Gastrocnemius medialis (tissue), 4 donors: ENCODE data around the gene CTTNBP2.

Source experiments
- POLR2A ChIP-seq, 2 donors: fragments of 450-650 bp; IDR thresholded peaks; one replicate each; pipeline ENCODE4 v1.6.1; 2017; ENCODE audit warnings: antibody characterized with exemption in 2 of 2, mild to moderate bottlenecking in 2 of 2, moderate library complexity in 2 of 2
- TF ChIP-seq, protein P1 (sequence below), 5 experiments: fragments of 450-650 bp in 3 of 5; fragments of 200-600 bp in 2 of 5; sonication (generic) in 2 of 5; IDR thresholded peaks in 4 of 5; conservative IDR thresholded peaks in 1 of 5; 1 replicate in 4 of 5; 2 replicates in 1 of 5; pipeline ENCODE4 v1.5.1; 2016 to 2019; ENCODE audit warnings: antibody characterized with exemption in 5 of 5, mild to moderate bottlenecking in 3 of 5, moderate library complexity in 3 of 5

DNA sequence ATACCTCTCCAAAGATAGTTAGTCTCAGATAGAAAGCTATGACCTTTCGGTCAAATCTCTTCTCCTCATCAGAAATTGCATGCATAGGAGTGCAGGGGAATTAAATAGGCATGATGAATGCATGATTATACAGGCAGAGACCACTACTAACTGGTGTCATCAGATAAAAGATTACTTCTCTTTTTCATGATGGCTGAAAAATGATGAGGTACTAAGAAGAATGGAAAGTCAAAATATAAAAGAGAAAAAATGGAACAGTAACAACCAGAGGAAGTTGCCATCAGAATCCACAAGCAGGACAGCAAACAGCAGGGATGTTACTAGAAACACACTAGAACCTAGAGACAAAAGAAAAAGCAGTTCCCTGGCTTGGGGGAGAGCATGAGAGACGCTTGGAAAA, 31.6 kb downstream of the CTTNBP2 start:
- TF ChIP-seq, protein P1, sequence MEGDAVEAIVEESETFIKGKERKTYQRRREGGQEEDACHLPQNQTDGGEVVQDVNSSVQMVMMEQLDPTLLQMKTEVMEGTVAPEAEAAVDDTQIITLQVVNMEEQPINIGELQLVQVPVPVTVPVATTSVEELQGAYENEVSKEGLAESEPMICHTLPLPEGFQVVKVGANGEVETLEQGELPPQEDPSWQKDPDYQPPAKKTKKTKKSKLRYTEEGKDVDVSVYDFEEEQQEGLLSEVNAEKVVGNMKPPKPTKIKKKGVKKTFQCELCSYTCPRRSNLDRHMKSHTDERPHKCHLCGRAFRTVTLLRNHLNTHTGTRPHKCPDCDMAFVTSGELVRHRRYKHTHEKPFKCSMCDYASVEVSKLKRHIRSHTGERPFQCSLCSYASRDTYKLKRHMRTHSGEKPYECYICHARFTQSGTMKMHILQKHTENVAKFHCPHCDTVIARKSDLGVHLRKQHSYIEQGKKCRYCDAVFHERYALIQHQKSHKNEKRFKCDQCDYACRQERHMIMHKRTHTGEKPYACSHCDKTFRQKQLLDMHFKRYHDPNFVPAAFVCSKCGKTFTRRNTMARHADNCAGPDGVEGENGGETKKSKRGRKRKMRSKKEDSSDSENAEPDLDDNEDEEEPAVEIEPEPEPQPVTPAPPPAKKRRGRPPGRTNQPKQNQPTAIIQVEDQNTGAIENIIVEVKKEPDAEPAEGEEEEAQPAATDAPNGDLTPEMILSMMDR (IDR thresholded peaks at IDR 0.05 in 4 of 5, conservative IDR thresholded peaks at IDR 0.05 in 1 of 5): no peak
- TF ChIP-seq POLR2A (IDR thresholded peaks at IDR 0.05): no peak
